ENCODE data around the gene AMY1A.
"Not testable (repeated sequence)": the region's sequence is repeated elsewhere in the genome, so short reads cannot be mapped to it uniquely, and the experiment has no call there.

Gene AMY1A

GRCh38 chr1:103655460-103655859 is at the start of gene AMY1A:
Gene AMY1A, plus strand, starts transcription at chr1:103655760. Its CDS starts 571 bp downstream, at chr1:103656331.
- DNase-seq: not testable (repeated sequence)

- DNase-seq: no peak
These were observed 39.2 kb upstream of the AMY1A start for GRCh38 chr1:103616362-103616761.

- DNase-seq: not testable (repeated sequence)
These were observed 38.5 kb upstream of the AMY1A start, which contains the start of gene AMY2A for GRCh38 chr1:103616994-103617477. Gene AMY2A, plus strand, starts transcription at chr1:103617427. Its CDS starts 14 bp downstream, at chr1:103617441.

- not testable (repeated sequence) for DNase-seq
These were observed 28.1 kb upstream of the AMY1A start for GRCh38 chr1:103627436-103627835.

GRCh38 chr1:103641194-103641593 is 14.4 kb upstream of the AMY1A start:
- not testable (repeated sequence) for DNase-seq

GRCh38 chr1:103643908-103644307 is 11.7 kb upstream of the AMY1A start:
- DNase-seq: not testable (repeated sequence)

- DNase-seq: not testable (repeated sequence)
These were observed 5.3 kb upstream of the AMY1A start for GRCh38 chr1:103650305-103650704.

- not testable (repeated sequence) for DNase-seq
These were observed 4.7 kb upstream of the AMY1A start for GRCh38 chr1:103650889-103651288.

GRCh38 chr1:103654133-103654532 is 1.4 kb upstream of the AMY1A start:
- not testable (repeated sequence) for DNase-seq

GRCh38 chr1:103676335-103676734 is 20.8 kb downstream of the AMY1A start:
- DNase-seq: not testable (repeated sequence)

- not testable (repeated sequence) for DNase-seq
These were observed 40.5 kb downstream of the AMY1A start, which contains the start of gene AMY1B for GRCh38 chr1:103696110-103696509. Gene AMY1B, minus strand, starts transcription at chr1:103696210. Its CDS starts 571 bp downstream, at chr1:103695639.

GRCh38 chr1:103697430-103697829 is 41.9 kb downstream of the AMY1A start:
- DNase-seq: not testable (repeated sequence)

GRCh38 chr1:103700669-103701068 is 45.1 kb downstream of the AMY1A start:
- not testable (repeated sequence) for DNase-seq

- DNase-seq: not testable (repeated sequence)
These were observed 45.7 kb downstream of the AMY1A start for GRCh38 chr1:103701256-103701655.

- not testable (repeated sequence) for DNase-seq
These were observed 52.1 kb downstream of the AMY1A start for GRCh38 chr1:103707670-103708069.

GRCh38 chr1:103710381-103710780 is 54.8 kb downstream of the AMY1A start:
- not testable (repeated sequence) for DNase-seq
